Measurements from ENCODE around the gene RUFY4.
"Not testable (repeated sequence)": the region's sequence is repeated elsewhere in the genome, so short reads cannot be mapped to it uniquely, and the experiment has no call there.

The RUFY4 gene

GRCh38 chr2:218030409-218031195 is 38.5 kb upstream of the RUFY4 start:
- DNase-seq (ENCODE audit: low read depth, low spot score), result peak; percentile 54

GRCh38 chr2:218031261-218031660 is 37.8 kb upstream of the RUFY4 start:
- no peak for DNase-seq (ENCODE audit: low read depth, low spot score)

GRCh38 chr2:218031771-218032257 is 37.2 kb upstream of the RUFY4 start:
- DNase-seq (ENCODE audit: low read depth, low spot score), result no peak

- DNase-seq (ENCODE audit: low read depth, low spot score), result no peak
Observed at GRCh38 chr2:218032336-218033171, 36.5 kb upstream of the RUFY4 start.

- no peak for DNase-seq (ENCODE audit: low read depth, low spot score)
Observed at GRCh38 chr2:218033208-218033589, 35.9 kb upstream of the RUFY4 start.

- DNase-seq (ENCODE audit: low read depth, low spot score), result peak; percentile 32
Observed at GRCh38 chr2:218033590-218034496, 35.2 kb upstream of the RUFY4 start.

GRCh38 chr2:218034497-218035213 is 34.4 kb upstream of the RUFY4 start:
- DNase-seq (ENCODE audit: low read depth, low spot score), result peak; percentile 83

GRCh38 chr2:218035463-218036100 is 33.5 kb upstream of the RUFY4 start:
- no peak for DNase-seq (ENCODE audit: low read depth, low spot score)

GRCh38 chr2:218036371-218036770 is 32.7 kb upstream of the RUFY4 start:
- DNase-seq (ENCODE audit: low read depth, low spot score), result no peak

GRCh38 chr2:218039171-218039570 is 29.9 kb upstream of the RUFY4 start:
- DNase-seq (ENCODE audit: low read depth, low spot score), result no peak

- no peak for DNase-seq (ENCODE audit: low read depth, low spot score)
Observed at GRCh38 chr2:218040883-218041282, 28.2 kb upstream of the RUFY4 start.

GRCh38 chr2:218041302-218042168 is 27.5 kb upstream of the RUFY4 start:
- DNase-seq (ENCODE audit: low read depth, low spot score), result no peak

GRCh38 chr2:218043100-218043499 is 26.0 kb upstream of the RUFY4 start:
- DNase-seq (ENCODE audit: low read depth, low spot score), result no peak

GRCh38 chr2:218043701-218044109 is 25.3 kb upstream of the RUFY4 start:
- DNase-seq (ENCODE audit: low read depth, low spot score), result no peak

- not testable (repeated sequence) for DNase-seq (ENCODE audit: low read depth, low spot score)
Observed at GRCh38 chr2:218044599-218044998, 24.5 kb upstream of the RUFY4 start.

- DNase-seq (ENCODE audit: low read depth, low spot score), result no peak
Observed at GRCh38 chr2:218046238-218046637, 22.8 kb upstream of the RUFY4 start.

- DNase-seq (ENCODE audit: low read depth, low spot score), result no peak
Observed at GRCh38 chr2:218047536-218048225, 21.4 kb upstream of the RUFY4 start.

GRCh38 chr2:218051903-218052302 is 17.1 kb upstream of the RUFY4 start:
- DNase-seq (ENCODE audit: low read depth, low spot score), result no peak

- no peak for DNase-seq (ENCODE audit: low read depth, low spot score)
Observed at GRCh38 chr2:218059289-218059688, 9.8 kb upstream of the RUFY4 start.

Data from ELF-1 (cell line).